Left lung (tissue), 10 donors: ENCODE measurements around the gene AAK1. TPM values are rescaled to one million over a fixed set of nuclear protein-coding genes. Genes with fewer than 3 reads are reported as not detected.

Source experiments
- ATAC-seq: fragments of 200-7000 bp; cut with Tn5 transposase; one replicate; pipeline ENCODE4 v1.9.1; 2020; ENCODE audit warnings: moderate library complexity
- DNase-seq, 4 donors: peaks; one replicate each; pipeline ENCODE4 v3.0.0-alpha.2; 2013 to 2020
- H3K27ac ChIP-seq, 2 donors: fragments of 200-600 bp; sonication (generic) in 1 of 2; one replicate each; pipeline versions ENCODE4 v1.5.0 to v1.8.0; 2020 to 2021
- H3K27me3 ChIP-seq, 2 donors: fragments of 200-600 bp; sonication (generic) in 1 of 2; one replicate each; pipeline versions ENCODE4 v1.5.0 to v1.8.0; 2020 to 2021
- H3K36me3 ChIP-seq, 2 donors: fragments of 200-600 bp; sonication (generic) in 1 of 2; one replicate each; pipeline versions ENCODE4 v1.5.0 to v1.8.0; 2020 to 2021
- H3K4me1 ChIP-seq, 2 donors: fragments of 200-600 bp; one replicate each; pipeline ENCODE4 v1.8.0; 2021
- H3K4me3 ChIP-seq, 2 donors: fragments of 200-600 bp; sonication (generic) in 1 of 2; one replicate each; pipeline versions ENCODE4 v1.5.0 to v1.8.0; 2020 to 2021; ENCODE audit warnings: mild to moderate bottlenecking in 1 of 2
- H3K9me3 ChIP-seq, 2 donors: fragments of 200-600 bp; sonication (generic) in 1 of 2; one replicate each; pipeline versions ENCODE4 v1.5.0 to v1.8.0; 2020 to 2021
- intact Hi-C, 2 donors: fragments of 100-400 bp; cut with DNase I; formaldehyde crosslinking; loops; one replicate each; pipeline versions ENCODE4 v1.11.2 to v1.14.2; 2022
- polyA plus RNA-seq, 6 donors: library from polyadenylated mRNA; unstranded; fragments of 120-200 nt; gene quantifications; one replicate each; pipeline ENCODE4 v1.2.1, GENCODE V29; 2013; ENCODE audit not compliant: insufficient read length in 6 of 6
- total RNA-seq, 2 donors: library from RNA; stranded (reverse); fragmentation: NEBNext Ultra II Directional; extraction: Animal tissue kit (Norgen Biotek cat#: 25700); gene quantifications; one replicate each; pipeline ENCODE4 v1.2.1, GENCODE V29; 2021
- TF ChIP-seq, protein P1 (sequence below), 2 donors: fragments of 200-600 bp; sonication (generic) in 1 of 2; IDR thresholded peaks; one replicate each; pipeline versions ENCODE4 v1.5.0 to v1.8.0; 2021; ENCODE audit warnings: antibody characterized with exemption in 2 of 2
- donor health status: DM: no; HTN: yes; CAD: no.
- donor health status: DM: no; HTN: no; CAD: no.

AAK1 gene
- total and polyA plus RNA-seq, 8 donors: 19.0 to 70.7 (median 22.4) TPM

DNA sequence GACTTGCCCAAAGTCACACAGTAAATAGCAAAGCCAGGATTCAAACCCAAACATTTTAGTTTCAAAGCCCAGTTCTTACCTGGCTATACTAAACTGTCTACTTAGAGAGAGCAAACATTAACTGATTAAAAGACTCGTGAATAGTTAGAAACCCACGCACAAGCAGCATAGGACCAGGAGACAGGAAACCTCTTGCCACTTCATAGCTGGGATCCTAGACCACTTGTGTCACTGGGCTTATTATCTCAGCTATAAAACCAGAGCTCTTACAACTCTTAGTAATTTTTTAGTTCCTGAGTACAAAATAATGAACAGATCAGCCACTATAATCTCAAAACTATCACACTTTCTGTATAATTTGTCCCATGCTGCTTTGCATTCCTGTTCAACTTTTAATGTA, 2.4 kb upstream of the AAK1 start:
- ATAC-seq: no peak
- H3K36me3 ChIP-seq: no peaks in the 10 kb centered on the region
- no peak overlapping the region for H3K4me3 ChIP-seq
- no peaks in the 10 kb centered on the region for H3K27me3 ChIP-seq
- H3K9me3 ChIP-seq: no peaks in the 10 kb centered on the region
- intact Hi-C loops: no loop called here
- DNase-seq: no peak
- no peak overlapping the region for H3K27ac ChIP-seq
- TF ChIP-seq, protein P1, sequence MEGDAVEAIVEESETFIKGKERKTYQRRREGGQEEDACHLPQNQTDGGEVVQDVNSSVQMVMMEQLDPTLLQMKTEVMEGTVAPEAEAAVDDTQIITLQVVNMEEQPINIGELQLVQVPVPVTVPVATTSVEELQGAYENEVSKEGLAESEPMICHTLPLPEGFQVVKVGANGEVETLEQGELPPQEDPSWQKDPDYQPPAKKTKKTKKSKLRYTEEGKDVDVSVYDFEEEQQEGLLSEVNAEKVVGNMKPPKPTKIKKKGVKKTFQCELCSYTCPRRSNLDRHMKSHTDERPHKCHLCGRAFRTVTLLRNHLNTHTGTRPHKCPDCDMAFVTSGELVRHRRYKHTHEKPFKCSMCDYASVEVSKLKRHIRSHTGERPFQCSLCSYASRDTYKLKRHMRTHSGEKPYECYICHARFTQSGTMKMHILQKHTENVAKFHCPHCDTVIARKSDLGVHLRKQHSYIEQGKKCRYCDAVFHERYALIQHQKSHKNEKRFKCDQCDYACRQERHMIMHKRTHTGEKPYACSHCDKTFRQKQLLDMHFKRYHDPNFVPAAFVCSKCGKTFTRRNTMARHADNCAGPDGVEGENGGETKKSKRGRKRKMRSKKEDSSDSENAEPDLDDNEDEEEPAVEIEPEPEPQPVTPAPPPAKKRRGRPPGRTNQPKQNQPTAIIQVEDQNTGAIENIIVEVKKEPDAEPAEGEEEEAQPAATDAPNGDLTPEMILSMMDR (IDR thresholded peaks at IDR 0.05): no peak
- H3K4me1 ChIP-seq: peaks cover 15 to 45% of the 10 kb centered on the region in 2 donors

DNA sequence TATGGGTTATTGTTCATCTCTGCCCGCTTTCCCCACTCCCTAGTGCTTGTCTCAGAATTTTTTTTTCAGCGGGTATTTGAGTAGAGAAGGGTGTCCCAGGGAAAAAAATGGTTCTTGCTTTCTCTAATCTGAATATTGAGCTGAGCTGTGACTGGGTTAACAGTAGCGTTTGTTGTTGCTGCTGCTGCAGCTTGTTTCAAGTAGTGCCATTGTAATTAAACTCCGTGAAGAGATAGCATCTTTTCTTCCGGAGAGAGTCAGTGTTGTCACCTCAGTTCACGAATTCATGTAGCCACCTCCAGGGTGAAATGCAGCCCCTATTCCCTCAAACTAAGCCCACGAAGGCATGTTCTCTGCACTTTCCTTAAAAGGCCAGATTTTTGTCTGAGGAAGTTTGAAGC, 1.5 kb upstream of the AAK1 start:
- H3K9me3 ChIP-seq: no peaks in the 10 kb centered on the region
- H3K4me1 ChIP-seq: peaks cover 19 to 48% of the 10 kb centered on the region in 2 donors
- intact Hi-C loops: no loop called here
- DNase-seq (no peak), ATAC-seq (no peak)
- TF ChIP-seq, protein P1 (IDR thresholded peaks at IDR 0.05): no peak
- peak overlapping the region; percentile 99 for H3K27ac ChIP-seq
- no peaks in the 10 kb centered on the region for H3K36me3 ChIP-seq
- H3K4me3 ChIP-seq: peak overlapping the region; percentile 84 to 94
- H3K27me3 ChIP-seq: no peaks in the 10 kb centered on the region

DNA sequence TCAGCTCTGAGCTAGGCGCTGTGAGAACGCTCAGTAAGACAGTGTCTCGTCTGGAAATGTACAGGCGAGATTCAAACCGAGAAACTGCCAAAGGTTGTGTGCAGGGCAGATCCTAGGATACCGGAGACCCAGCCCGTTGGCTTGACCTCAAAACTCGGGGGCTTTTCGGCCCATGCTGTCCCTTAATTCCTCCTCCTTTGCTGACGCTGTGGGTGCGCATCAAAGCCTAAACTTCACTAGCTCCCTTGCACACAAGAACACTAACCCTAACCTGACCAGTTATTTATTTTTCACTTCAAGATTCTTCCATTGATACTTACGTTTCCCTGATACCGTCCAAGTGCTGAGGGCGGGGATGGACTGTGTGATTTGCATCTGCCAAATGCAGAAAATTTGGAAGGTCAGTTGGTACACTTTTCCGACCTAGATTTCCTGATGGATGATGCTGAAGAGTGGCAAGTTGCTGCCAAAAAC, 1.0 kb upstream of the AAK1 start:
- Histone ChIP-seq H3K4me3 (peak overlapping the region; percentile 84 to 94), H3K27ac (peak overlapping the region; percentile 99), H3K4me1 (peaks cover 19 to 50% of the 10 kb centered on the region in 2 donors), H3K9me3 (no peaks in the 10 kb centered on the region), H3K36me3 (no peaks in the 10 kb centered on the region), H3K27me3 (no peaks in the 10 kb centered on the region)
- DNase-seq: no peak
- no peak for ATAC-seq
- intact Hi-C loops: no loop called here
- TF ChIP-seq, protein P1 (IDR thresholded peaks at IDR 0.05): no peak

DNA sequence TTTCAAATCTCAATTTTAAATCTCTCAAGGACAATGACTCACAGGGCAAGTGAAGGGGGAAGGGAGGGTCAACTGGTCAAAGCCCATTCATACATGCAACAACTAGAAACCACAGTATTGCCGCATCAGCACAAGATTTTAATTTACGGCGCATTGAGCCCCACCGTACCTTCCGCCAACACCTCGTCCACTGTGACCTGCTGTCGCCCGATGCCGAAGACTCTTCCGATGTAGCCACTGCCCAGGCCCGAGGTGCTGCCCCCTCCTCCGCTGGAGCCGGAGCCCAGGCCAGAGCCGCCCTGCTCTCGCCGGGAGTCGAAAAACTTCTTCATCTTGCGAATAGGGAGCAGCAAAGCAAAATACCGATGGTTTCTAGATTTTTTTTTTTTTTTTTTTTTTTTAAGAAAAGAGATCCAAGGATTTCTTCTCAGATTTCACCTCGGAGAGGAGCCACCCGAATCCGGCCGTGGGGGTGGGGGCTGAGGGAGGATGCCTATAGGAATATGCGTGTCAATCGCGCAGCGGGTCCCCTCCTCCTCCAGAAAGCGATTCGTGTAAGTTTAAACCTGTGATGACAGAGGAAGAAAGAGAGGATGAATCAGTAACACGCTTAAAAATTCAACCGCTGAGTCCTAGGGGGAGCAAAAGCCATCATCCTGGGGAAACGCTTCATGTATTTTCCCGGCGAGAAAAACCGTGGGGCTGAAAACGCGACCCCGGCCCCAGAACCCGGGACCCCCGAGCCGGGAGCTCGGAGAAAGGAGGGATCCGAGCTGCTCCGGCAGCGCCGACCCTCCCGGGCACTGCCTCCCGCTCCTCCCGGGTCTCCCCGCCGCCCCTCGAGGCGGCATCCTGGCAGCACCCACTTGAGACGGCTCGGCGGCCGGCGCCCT, 584 bp downstream of the AAK1 start:
- TF ChIP-seq, protein P1 (IDR thresholded peaks at IDR 0.05): no peak
- DNase-seq: peak; percentile 47 to 85 (median 74)
- no peaks in the 10 kb centered on the region for H3K27me3 ChIP-seq
- no peaks in the 10 kb centered on the region for H3K9me3 ChIP-seq
- H3K4me3 ChIP-seq: peak overlapping the region; percentile 84 to 94
- peaks cover 0 to 5% of the 10 kb centered on the region in 2 donors for H3K36me3 ChIP-seq
- peak overlapping the region; percentile 99 for H3K27ac ChIP-seq
- intact Hi-C loops: no loop called here
- ATAC-seq: peak; percentile 28
- peaks cover 19 to 53% of the 10 kb centered on the region in 2 donors for H3K4me1 ChIP-seq
